GM19438 (cell line): ENCODE results near the gene ABCD4.

Experiments used
- ATAC-seq: cut with Tn5 transposase; IDR thresholded peaks from one replicate; pipeline ENCODE4 v1.9.1; 2021; ENCODE audit warnings: low read depth; ENCODE audit not compliant: unreplicated experiment

Gene ABCD4

DNA sequence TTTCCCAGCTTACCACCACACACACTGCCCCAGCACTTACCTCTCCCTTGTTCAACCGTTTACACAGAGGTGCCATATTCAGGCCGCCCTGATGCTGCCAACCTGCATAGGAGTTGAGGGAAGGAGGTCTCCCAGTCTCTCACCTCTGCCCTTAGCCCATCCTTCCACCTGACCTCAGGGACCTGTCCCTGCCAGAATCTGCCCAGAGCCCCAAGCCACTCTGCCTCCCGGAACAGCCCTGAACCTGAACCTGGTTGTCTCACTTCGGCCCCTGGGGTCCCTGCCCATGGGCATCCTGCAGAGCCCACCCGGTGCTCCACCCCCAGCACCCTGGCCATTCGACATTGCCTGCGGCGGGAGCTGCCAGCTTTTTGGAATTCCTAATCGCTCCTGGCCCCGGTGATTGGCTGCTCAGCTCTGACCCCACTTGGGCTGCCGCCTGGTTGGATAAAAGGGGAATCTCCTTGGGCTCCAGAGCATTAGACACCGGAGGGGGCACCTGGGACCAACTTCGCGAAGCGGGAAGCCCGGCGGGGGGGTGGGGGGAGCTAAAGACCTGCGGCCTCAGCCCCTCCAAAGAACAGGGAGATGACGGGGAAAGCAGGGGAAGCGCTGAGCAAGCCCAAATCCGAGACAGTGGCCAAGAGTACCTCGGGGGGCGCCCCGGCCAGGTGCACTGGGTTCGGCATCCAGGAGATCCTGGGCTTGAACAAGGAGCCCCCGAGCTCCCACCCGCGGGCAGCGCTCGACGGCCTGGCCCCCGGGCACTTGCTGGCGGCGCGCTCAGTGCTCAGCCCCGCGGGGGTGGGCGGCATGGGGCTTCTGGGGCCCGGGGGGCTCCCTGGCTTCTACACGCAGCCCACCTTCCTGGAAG, 63.5 kb downstream of the ABCD4 start, which contains the start of gene VSX2:
VSX2 (plus strand) TSS at position 476 of the 874 bp plus-strand sequence; CDS start at position 589, 113 bp downstream.
- no peak for ATAC-seq

DNA sequence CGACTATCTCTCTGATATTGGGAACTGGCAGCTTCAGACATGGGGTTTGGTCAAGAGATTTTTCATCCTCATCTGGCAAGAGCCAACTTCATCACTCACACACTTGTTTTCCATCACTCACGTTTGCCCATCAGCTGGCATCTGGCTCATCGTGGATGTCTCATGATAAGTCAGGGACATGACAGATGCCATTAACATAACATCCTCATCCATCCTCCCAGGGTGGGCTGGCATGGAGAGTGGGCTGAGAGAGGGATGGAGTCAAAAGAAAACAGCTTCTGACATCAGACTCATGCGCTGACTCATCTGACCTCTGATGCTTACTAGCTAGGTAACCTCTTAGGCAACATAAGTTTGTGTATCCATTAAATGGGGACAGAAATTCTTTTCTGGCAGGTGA, 65.3 kb downstream of the ABCD4 start:
- ATAC-seq = no peak
